AG09319 (cell line): ENCODE measurements around the gene RCSD1.

Experiments used
- DNase-seq: peaks from one replicate; pipeline ENCODE4 v3.0.0-alpha.2; 2010; ENCODE audit warnings: low read depth; ENCODE audit errors: extremely low read depth
- TF ChIP-seq, protein P1 (sequence below): IDR thresholded peaks from 2 replicates; pipeline ENCODE4 v1.5.1; 2011; ENCODE audit warnings: low read depth, mild to moderate bottlenecking, inconsistent platforms, low read length, moderate library complexity

Gene RCSD1

DNA sequence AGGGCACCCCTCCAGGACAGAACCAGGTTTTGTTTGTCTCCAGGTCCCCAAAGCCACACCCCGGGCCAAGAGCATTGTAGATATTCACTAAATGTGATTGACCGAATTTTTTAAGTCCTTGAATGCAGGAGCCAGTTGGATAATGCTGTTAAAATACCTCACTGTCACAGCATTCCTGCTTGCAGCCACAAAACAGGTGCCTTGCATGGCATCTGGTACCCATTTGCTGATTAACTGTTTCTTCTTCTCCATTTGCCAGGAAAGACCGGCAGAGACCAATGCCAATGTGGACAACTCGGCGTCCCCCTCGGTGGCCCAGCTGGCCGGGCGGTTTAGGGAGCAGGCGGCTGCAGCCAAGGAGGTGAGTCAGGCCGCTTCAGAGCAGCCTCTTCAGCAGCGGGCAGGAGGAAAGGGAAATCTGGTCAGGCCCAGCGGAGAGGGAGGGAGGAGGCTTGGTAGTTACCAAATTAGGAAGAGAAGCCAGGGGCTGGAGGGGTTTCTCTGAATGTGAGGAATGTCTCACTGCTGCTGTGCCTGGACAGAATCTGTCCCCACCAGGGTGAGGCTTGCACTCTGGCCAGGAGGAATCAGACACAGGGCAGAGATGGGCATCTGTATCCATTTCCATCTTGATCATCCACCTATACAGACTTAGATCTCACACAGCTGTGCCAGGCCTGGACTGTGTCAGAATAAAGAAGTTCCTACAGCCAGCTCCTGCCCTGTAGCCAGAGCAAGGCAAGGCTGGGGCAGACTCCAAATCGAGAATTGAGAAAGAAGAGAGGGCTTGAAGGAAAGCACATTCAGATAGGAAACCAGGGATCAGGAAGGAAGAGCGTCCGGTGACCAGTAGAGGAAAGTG is 53.8 kb downstream of the RCSD1 start:
- no peak for DNase-seq
- TF ChIP-seq, protein P1, sequence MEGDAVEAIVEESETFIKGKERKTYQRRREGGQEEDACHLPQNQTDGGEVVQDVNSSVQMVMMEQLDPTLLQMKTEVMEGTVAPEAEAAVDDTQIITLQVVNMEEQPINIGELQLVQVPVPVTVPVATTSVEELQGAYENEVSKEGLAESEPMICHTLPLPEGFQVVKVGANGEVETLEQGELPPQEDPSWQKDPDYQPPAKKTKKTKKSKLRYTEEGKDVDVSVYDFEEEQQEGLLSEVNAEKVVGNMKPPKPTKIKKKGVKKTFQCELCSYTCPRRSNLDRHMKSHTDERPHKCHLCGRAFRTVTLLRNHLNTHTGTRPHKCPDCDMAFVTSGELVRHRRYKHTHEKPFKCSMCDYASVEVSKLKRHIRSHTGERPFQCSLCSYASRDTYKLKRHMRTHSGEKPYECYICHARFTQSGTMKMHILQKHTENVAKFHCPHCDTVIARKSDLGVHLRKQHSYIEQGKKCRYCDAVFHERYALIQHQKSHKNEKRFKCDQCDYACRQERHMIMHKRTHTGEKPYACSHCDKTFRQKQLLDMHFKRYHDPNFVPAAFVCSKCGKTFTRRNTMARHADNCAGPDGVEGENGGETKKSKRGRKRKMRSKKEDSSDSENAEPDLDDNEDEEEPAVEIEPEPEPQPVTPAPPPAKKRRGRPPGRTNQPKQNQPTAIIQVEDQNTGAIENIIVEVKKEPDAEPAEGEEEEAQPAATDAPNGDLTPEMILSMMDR, result no peak

- TF ChIP-seq, protein P1, result no peak
- no peak for DNase-seq
Measured at GRCh38 chr1:167685844-167686243, 55.8 kb downstream of the RCSD1 start.

- peak; percentile 48 for DNase-seq
- TF ChIP-seq, protein P1, result peak; percentile 92
Measured at GRCh38 chr1:167687919-167688519, 58.0 kb downstream of the RCSD1 start.

DNA sequence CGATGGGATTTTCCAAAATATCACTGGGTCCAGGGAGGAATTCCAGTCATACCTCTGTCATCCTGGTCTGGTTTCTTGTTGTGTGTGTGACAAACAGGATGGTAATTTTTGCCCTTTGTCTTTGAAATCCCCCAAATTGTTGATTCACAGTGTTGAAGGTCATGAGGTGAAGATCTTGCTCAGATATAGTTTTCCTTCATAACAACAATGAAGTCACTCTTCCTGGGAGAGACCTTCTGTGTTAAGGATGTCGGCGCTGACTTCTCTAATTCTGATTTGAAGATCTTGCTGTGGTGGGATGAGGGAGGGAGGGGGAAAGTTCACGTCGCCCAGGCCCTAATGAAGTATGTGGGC is 59.5 kb downstream of the RCSD1 start:
- TF ChIP-seq, protein P1, result no peak
- DNase-seq, result no peak

- TF ChIP-seq, protein P1, result no peak
- no peak for DNase-seq
Measured at GRCh38 chr1:167690053-167690452, 60.0 kb downstream of the RCSD1 start.

DNA sequence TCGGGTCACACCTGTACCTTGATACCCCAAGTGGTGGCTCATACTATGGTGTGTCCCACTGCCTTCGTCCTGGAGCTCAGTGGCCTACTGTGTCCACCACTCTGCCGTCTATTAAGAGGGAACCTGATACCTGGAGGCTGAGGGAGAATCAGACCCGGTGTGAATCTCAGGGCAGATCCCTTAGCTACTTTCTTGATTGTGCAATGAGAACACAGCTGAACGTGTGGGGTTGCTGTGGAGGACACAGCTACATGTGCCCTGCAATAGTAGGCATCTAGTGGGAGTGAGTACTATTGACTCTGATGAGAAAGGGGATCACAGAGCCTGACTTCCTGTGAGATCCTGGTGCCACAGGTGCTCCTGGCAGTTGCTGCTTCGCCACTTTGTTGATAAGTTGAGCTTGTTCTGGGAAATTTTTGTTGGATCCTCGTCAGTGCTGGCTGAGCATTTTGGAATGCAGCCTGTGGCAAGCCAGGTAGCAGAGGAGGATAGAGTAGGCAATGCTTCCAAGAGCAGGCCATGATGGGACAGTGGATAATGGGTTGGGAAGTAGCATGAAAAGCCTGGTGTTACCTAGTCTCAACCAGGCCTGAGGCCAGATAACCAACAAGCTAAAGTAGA is 63.5 kb downstream of the RCSD1 start:
- no peak for DNase-seq
- TF ChIP-seq, protein P1, result no peak

DNA sequence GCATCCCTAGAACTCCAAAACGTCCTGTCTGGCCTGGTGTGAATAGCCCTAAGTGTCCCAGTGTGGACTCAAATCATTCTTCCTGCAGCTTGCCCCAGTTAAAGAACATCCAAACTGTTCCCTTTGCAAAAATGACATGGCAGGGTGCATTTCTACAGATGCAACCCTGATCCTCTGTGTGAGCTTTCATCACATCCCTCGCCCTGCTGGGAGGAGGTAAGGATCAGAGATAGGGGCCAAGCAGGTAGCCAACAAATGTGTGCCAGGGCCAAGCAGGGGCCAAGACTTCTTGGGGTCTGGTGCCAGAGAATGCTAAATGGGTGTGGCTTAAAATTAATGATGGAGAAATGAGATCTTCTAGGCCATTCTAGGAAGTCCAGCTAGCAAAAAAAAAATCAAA is 64.7 kb downstream of the RCSD1 start:
- DNase-seq, result no peak
- TF ChIP-seq, protein P1, result no peak
